ENCODE data around the gene LTN1. TPM values are rescaled to one million over a fixed set of nuclear protein-coding genes. Genes with fewer than 3 reads are reported as not detected.

The LTN1 gene
- total RNA-seq, 1 donor from 2014 or later = 28.9 TPM

DNA sequence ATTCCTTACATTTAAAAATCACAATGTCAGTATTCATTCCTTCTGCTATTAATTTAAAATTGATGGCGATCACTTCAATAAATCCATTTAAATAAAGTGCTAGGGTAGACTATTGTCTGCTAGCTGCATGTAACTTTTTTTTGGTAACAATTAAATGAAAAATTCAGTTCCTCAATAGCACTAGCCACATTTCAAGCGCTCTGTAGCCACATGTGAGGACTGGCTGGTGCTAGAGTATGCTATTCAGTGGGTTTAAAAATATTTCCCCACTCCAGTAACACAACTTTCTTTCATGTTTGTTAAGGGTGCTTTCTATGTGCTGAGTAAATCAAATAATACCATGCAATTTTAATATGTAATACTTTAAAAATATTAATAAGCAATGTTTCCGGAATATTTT, 108.2 kb downstream of the LTN1 start:
- DNase-seq (ENCODE audit: low read depth) = peak; percentile 14
- no peak for FAIRE-seq
- H3K36me3 Mint-ChIP-seq (ENCODE audit: low read depth, unreplicated experiment) = no peaks in the 10 kb centered on the region
- Histone ChIP-seq H3K4me1 (ENCODE audit: insufficient read depth, low read length) (no peaks in the 10 kb centered on the region), H3K9me3 (ENCODE audit: insufficient read depth, low read depth, low read length) (no peaks in the 10 kb centered on the region), H3K4me2 (ENCODE audit: low read length) (peak overlapping the region; percentile 81), H3K36me3 (ENCODE audit: insufficient read depth, low read length) (peaks cover 4% of the 10 kb centered on the region), H3K27ac (ENCODE audit: low read depth, low read length) (peak overlapping the region; percentile 90), H2AFZ (ENCODE audit: low read depth, low read length) (peak overlapping the region; percentile 90), H3K27me3 (ENCODE audit: insufficient read depth, low read length) (no peaks in the 10 kb centered on the region), H3K79me2 (ENCODE audit: insufficient read depth, low read length) (no peaks in the 10 kb centered on the region), H3K9ac (ENCODE audit: low read length) (peak overlapping the region; percentile 84), H4K20me1 (ENCODE audit: insufficient read depth, low read length) (no peaks in the 10 kb centered on the region), H3K4me3 (ENCODE audit: insufficient read depth, low read depth, low read length) (peak overlapping the region; percentile 78)
- H3K27ac Mint-ChIP-seq (ENCODE audit: unreplicated experiment) = peak overlapping the region; percentile 96
- no peaks in the 10 kb centered on the region for H3K27me3 Mint-ChIP-seq (ENCODE audit: low read depth, unreplicated experiment)
- peaks cover 6% of the 10 kb centered on the region for H3K4me1 Mint-ChIP-seq (ENCODE audit: low read depth, unreplicated experiment)
- peak overlapping the region; percentile 97 for H3K4me3 Mint-ChIP-seq (ENCODE audit: unreplicated experiment)
- no peaks in the 10 kb centered on the region for H3K9me3 Mint-ChIP-seq (ENCODE audit: unreplicated experiment)
- no peak for TF ChIP-seq CTCF (IDR thresholded peaks at IDR 0.05; ENCODE audit: insufficient read depth, low read depth, low read length)
- TF ChIP-seq EZH2 (IDR thresholded peaks at IDR 0.05; ENCODE audit: insufficient read depth, low read length) = no peak

- H3K36me3 Mint-ChIP-seq (ENCODE audit: low read depth, unreplicated experiment) = no peaks in the 10 kb centered on the region
- no peak for DNase-seq (ENCODE audit: low read depth)
- peak overlapping the region; percentile 97 for H3K4me3 Mint-ChIP-seq (ENCODE audit: unreplicated experiment)
- Histone ChIP-seq H3K4me2 (ENCODE audit: low read length) (peak overlapping the region; percentile 81), H4K20me1 (ENCODE audit: insufficient read depth, low read length) (no peaks in the 10 kb centered on the region), H3K9ac (ENCODE audit: low read length) (peak overlapping the region; percentile 84), H3K4me3 (ENCODE audit: insufficient read depth, low read depth, low read length) (no peak overlapping the region), H3K4me1 (ENCODE audit: insufficient read depth, low read length) (no peaks in the 10 kb centered on the region), H3K79me2 (ENCODE audit: insufficient read depth, low read length) (no peaks in the 10 kb centered on the region), H2AFZ (ENCODE audit: low read depth, low read length) (no peak overlapping the region), H3K27ac (ENCODE audit: low read depth, low read length) (no peak overlapping the region), H3K36me3 (ENCODE audit: insufficient read depth, low read length) (peaks cover 4% of the 10 kb centered on the region), H3K27me3 (ENCODE audit: insufficient read depth, low read length) (no peaks in the 10 kb centered on the region), H3K9me3 (ENCODE audit: insufficient read depth, low read depth, low read length) (no peaks in the 10 kb centered on the region)
- peaks cover 6% of the 10 kb centered on the region for H3K4me1 Mint-ChIP-seq (ENCODE audit: low read depth, unreplicated experiment)
- no peaks in the 10 kb centered on the region for H3K9me3 Mint-ChIP-seq (ENCODE audit: unreplicated experiment)
- no peak for FAIRE-seq
- H3K27me3 Mint-ChIP-seq (ENCODE audit: low read depth, unreplicated experiment) = no peaks in the 10 kb centered on the region
- no peak for TF ChIP-seq EZH2 (IDR thresholded peaks at IDR 0.05; ENCODE audit: insufficient read depth, low read length)
- TF ChIP-seq CTCF (IDR thresholded peaks at IDR 0.05; ENCODE audit: insufficient read depth, low read depth, low read length) = no peak
- H3K27ac Mint-ChIP-seq (ENCODE audit: unreplicated experiment) = no peak overlapping the region
These were observed 108.7 kb downstream of the LTN1 start for GRCh38 chr21:28883931-28884330.

- Histone ChIP-seq H3K4me2 (ENCODE audit: low read length) (no peak overlapping the region), H3K9ac (ENCODE audit: low read length) (no peak overlapping the region), H4K20me1 (ENCODE audit: insufficient read depth, low read length) (no peaks in the 10 kb centered on the region), H3K4me1 (ENCODE audit: insufficient read depth, low read length) (no peaks in the 10 kb centered on the region), H3K4me3 (ENCODE audit: insufficient read depth, low read depth, low read length) (no peak overlapping the region), H3K27ac (ENCODE audit: low read depth, low read length) (no peak overlapping the region), H3K36me3 (ENCODE audit: insufficient read depth, low read length) (peaks cover 4% of the 10 kb centered on the region), H2AFZ (ENCODE audit: low read depth, low read length) (no peak overlapping the region), H3K9me3 (ENCODE audit: insufficient read depth, low read depth, low read length) (no peaks in the 10 kb centered on the region), H3K79me2 (ENCODE audit: insufficient read depth, low read length) (no peaks in the 10 kb centered on the region), H3K27me3 (ENCODE audit: insufficient read depth, low read length) (no peaks in the 10 kb centered on the region)
- Mint-ChIP-seq H3K4me3 (ENCODE audit: unreplicated experiment) (no peak overlapping the region), H3K27me3 (ENCODE audit: low read depth, unreplicated experiment) (no peaks in the 10 kb centered on the region), H3K9me3 (ENCODE audit: unreplicated experiment) (no peaks in the 10 kb centered on the region), H3K4me1 (ENCODE audit: low read depth, unreplicated experiment) (peaks cover 6% of the 10 kb centered on the region), H3K27ac (ENCODE audit: unreplicated experiment) (no peak overlapping the region), H3K36me3 (ENCODE audit: low read depth, unreplicated experiment) (no peaks in the 10 kb centered on the region)
- TF ChIP-seq EZH2 (IDR thresholded peaks at IDR 0.05; ENCODE audit: insufficient read depth, low read length) = no peak
- no peak for TF ChIP-seq CTCF (IDR thresholded peaks at IDR 0.05; ENCODE audit: insufficient read depth, low read depth, low read length)
- DNase-seq (ENCODE audit: low read depth) (no peak), FAIRE-seq (no peak)
These were observed 110.3 kb downstream of the LTN1 start for GRCh38 chr21:28882345-28882744.

Measured in astrocyte (in vitro differentiated cells and primary cell).